Activated CD4-positive, alpha-beta memory T cell treated with anti-CD3 and anti-CD28 coated beads, Interleukin-2, amount 10 ng/mL, durations not matched to agents 7 days and 5 days (primary cell): ENCODE measurements around the gene MAG. TPM values are rescaled to one million over a fixed set of nuclear protein-coding genes. Genes with fewer than 3 reads are reported as not detected.
"Not testable (repeated sequence)": the region's sequence is repeated elsewhere in the genome, so short reads cannot be mapped to it uniquely, and the experiment has no call there.

Experiments used
- CTCF ChIA-PET: fragments of 350-600 bp; sonication (Branson Sonifier 250); formaldehyde crosslinking; loops from one replicate; lab custom pipeline; 2021; ENCODE audit warnings: antibody characterized with exemption, inconsistent platforms; lab: Charles Lee
- POLR2A ChIA-PET: fragments of 350-600 bp; sonication (Branson Sonifier 250); formaldehyde crosslinking; loops from one replicate; lab custom pipeline; 2021; ENCODE audit warnings: antibody characterized with exemption; lab: Charles Lee
- DNase-seq: peaks from one replicate; pipeline ENCODE4 v3.0.0-alpha.2; 2020
- H3K27ac Mint-ChIP-seq: one replicate; pipeline ENCODE4 v1.8.0; 2021; ENCODE audit warnings: mild to moderate bottlenecking, mixed read lengths
- H3K27me3 Mint-ChIP-seq: one replicate; pipeline ENCODE4 v1.8.0; 2021; ENCODE audit warnings: mixed read lengths
- H3K36me3 Mint-ChIP-seq: one replicate; pipeline ENCODE4 v1.8.0; 2021; ENCODE audit warnings: low read depth, mixed read lengths
- H3K4me1 Mint-ChIP-seq: one replicate; pipeline ENCODE4 v1.8.0; 2021; ENCODE audit warnings: mixed read lengths
- H3K4me3 Mint-ChIP-seq: one replicate; pipeline ENCODE4 v1.8.0; 2021; ENCODE audit warnings: mild to moderate bottlenecking, mixed read lengths
- H3K9me3 Mint-ChIP-seq: one replicate; pipeline ENCODE4 v1.8.0; 2021; ENCODE audit warnings: mixed read lengths
- total RNA-seq, 2 experiments: library from RNA; stranded (reverse); gene quantifications; one replicate each; pipeline ENCODE4 v1.2.3, GENCODE V29; 2021

MAG gene
- total RNA-seq, 2 experiments from 2014 or later: not detected

- no peak overlapping the region for H3K27ac Mint-ChIP-seq
- H3K4me1 Mint-ChIP-seq: peaks cover 26% of the 10 kb centered on the region
Observed at GRCh38 chr19:35351411-35352176, 59.6 kb downstream of the MAG start.

GRCh38 chr19:35352177-35352447 lies 60.2 kb downstream of the MAG start:
- ChIA-PET POLR2A (interaction anchor here (1.3 to 2.8 kb wide), 2 partner anchors 79 to 111 kb away, joined by 4 to 12 read pairs; no protein-coding TSS in a partner anchor), CTCF (interaction anchor here (0.7 to 4.4 kb wide), 9 partner anchors 12 to 198 kb away, joined by 3 to 78 read pairs (median 12); partner anchors contain the start of gene FXYD5)
- no peak for DNase-seq
- Mint-ChIP-seq H3K9me3 (no peaks in the 10 kb centered on the region), H3K4me3 (no peak overlapping the region), H3K4me1 (peaks cover 20% of the 10 kb centered on the region), H3K36me3 (no peaks in the 10 kb centered on the region), H3K27me3 (peaks cover 25% of the 10 kb centered on the region), H3K27ac (no peak overlapping the region)

More at GRCh38 chr19:35351411-35352176, 59.6 kb downstream of the MAG start:
- H3K27me3 Mint-ChIP-seq: peaks cover 30% of the 10 kb centered on the region
- ChIA-PET POLR2A (no interaction called here), CTCF (interaction anchor here (2.5 to 4.4 kb wide), 3 partner anchors 112 to 117 kb away, joined by 13 to 78 read pairs (median 23); no protein-coding TSS in a partner anchor)
- no peaks in the 10 kb centered on the region for H3K36me3 Mint-ChIP-seq
- DNase-seq: no peak
- no peak overlapping the region for H3K4me3 Mint-ChIP-seq
- no peaks in the 10 kb centered on the region for H3K9me3 Mint-ChIP-seq

GRCh38 chr19:35352448-35353304 lies 60.7 kb downstream of the MAG start:
- Mint-ChIP-seq H3K36me3 (no peaks in the 10 kb centered on the region), H3K27ac (no peak overlapping the region), H3K4me3 (no peak overlapping the region), H3K9me3 (no peaks in the 10 kb centered on the region), H3K4me1 (peaks cover 16% of the 10 kb centered on the region), H3K27me3 (peaks cover 20% of the 10 kb centered on the region)
- ChIA-PET CTCF (interaction anchor here (0.7 to 4.4 kb wide), 23 partner anchors 10 to 306 kb away, joined by 3 to 78 read pairs (median 4); partner anchors contain the start of gene FXYD5), POLR2A (interaction anchor here (0.8 to 2.8 kb wide), 5 partner anchors 78 to 142 kb away, joined by 3 to 12 read pairs (median 4); no protein-coding TSS in a partner anchor)
- peak; percentile 76 for DNase-seq

GRCh38 chr19:35353635-35354034 lies 61.7 kb downstream of the MAG start:
- H3K4me1 Mint-ChIP-seq: peaks cover 18% of the 10 kb centered on the region
- DNase-seq: no peak
- no peak overlapping the region for H3K4me3 Mint-ChIP-seq
- H3K36me3 Mint-ChIP-seq: no peaks in the 10 kb centered on the region
- ChIA-PET POLR2A (interaction anchor here (1.2 to 2.8 kb wide), 4 partner anchors 77 to 141 kb away, joined by 3 to 12 read pairs (median 4); no protein-coding TSS in a partner anchor), CTCF (interaction anchor here (0.7 to 4.4 kb wide), 22 partner anchors 9 to 307 kb away, joined by 3 to 78 read pairs (median 4); partner anchors contain the start of gene FXYD5)
- no peaks in the 10 kb centered on the region for H3K9me3 Mint-ChIP-seq
- no peak overlapping the region for H3K27ac Mint-ChIP-seq
- H3K27me3 Mint-ChIP-seq: peaks cover 16% of the 10 kb centered on the region

GRCh38 chr19:35354898-35355297 lies 62.9 kb downstream of the MAG start:
- ChIA-PET CTCF (interaction anchor here (1.4 to 4.4 kb wide), 4 partner anchors 22 to 140 kb away, joined by 3 to 78 read pairs (median 15); no protein-coding TSS in a partner anchor), POLR2A (interaction anchor here (2.8 kb wide), 1 partner anchor 108 kb away, joined by 12 read pairs; no protein-coding TSS in a partner anchor)
- H3K9me3 Mint-ChIP-seq: no peaks in the 10 kb centered on the region
- H3K36me3 Mint-ChIP-seq: no peaks in the 10 kb centered on the region
- H3K4me3 Mint-ChIP-seq: no peak overlapping the region
- peaks cover 18% of the 10 kb centered on the region for H3K4me1 Mint-ChIP-seq
- peaks cover 7% of the 10 kb centered on the region for H3K27me3 Mint-ChIP-seq
- peak; percentile 23 for DNase-seq
- no peak overlapping the region for H3K27ac Mint-ChIP-seq

- Mint-ChIP-seq H3K4me3 (no peak overlapping the region), H3K4me1 (peaks cover 18% of the 10 kb centered on the region), H3K9me3 (no peaks in the 10 kb centered on the region), H3K27me3 (peaks cover 7% of the 10 kb centered on the region), H3K27ac (no peak overlapping the region), H3K36me3 (no peaks in the 10 kb centered on the region)
- ChIA-PET CTCF (interaction anchor here (1.4 to 4.4 kb wide), 6 partner anchors 23 to 139 kb away, joined by 3 to 78 read pairs (median 10); no protein-coding TSS in a partner anchor), POLR2A (no interaction called here)
- no peak for DNase-seq
Observed at GRCh38 chr19:35355791-35356460, 64.0 kb downstream of the MAG start.

GRCh38 chr19:35357867-35358573 lies 66.1 kb downstream of the MAG start, which contains the start of gene FFAR3:
Gene FFAR3 (plus strand): TSS chr19:35358460. CDS start chr19:35358891, 431 bp downstream.
- H3K4me1 Mint-ChIP-seq: peaks cover 14% of the 10 kb centered on the region
- CTCF ChIA-PET: interaction anchor here (0.8 to 2.8 kb wide), 5 partner anchors 105 to 291 kb away, joined by 3 to 17 read pairs (median 3); no protein-coding TSS in a partner anchor
- H3K9me3 Mint-ChIP-seq: no peaks in the 10 kb centered on the region
- POLR2A ChIA-PET: interaction anchor here (1.0 kb wide), 1 partner anchor 105 kb away, joined by 3 read pairs; no protein-coding TSS in a partner anchor
- DNase-seq: no peak
- peak within 1 kb of the TSS; percentile 20 for H3K4me3 Mint-ChIP-seq
- H3K27ac Mint-ChIP-seq: peak within 1 kb of the TSS; percentile 0
- peaks cover 17% of the 10 kb centered on the region for H3K27me3 Mint-ChIP-seq
- H3K36me3 Mint-ChIP-seq: no peaks in the 10 kb centered on the region

GRCh38 chr19:35358834-35359233 lies 66.9 kb downstream of the MAG start:
- POLR2A ChIA-PET, H3K36me3 Mint-ChIP-seq, H3K4me3 Mint-ChIP-seq, H3K27ac Mint-ChIP-seq, H3K9me3 Mint-ChIP-seq: not testable (repeated sequence)
- Mint-ChIP-seq H3K4me1 (peaks cover 14% of the 10 kb centered on the region), H3K27me3 (peaks cover 14% of the 10 kb centered on the region)
- CTCF ChIA-PET: interaction anchor here (2.8 kb wide), 1 partner anchor 136 kb away, joined by 17 read pairs; no protein-coding TSS in a partner anchor
- DNase-seq: peak; percentile 4

- POLR2A ChIA-PET, H3K36me3 Mint-ChIP-seq, H3K4me3 Mint-ChIP-seq, H3K27ac Mint-ChIP-seq, H3K9me3 Mint-ChIP-seq, DNase-seq, CTCF ChIA-PET: not testable (repeated sequence)
- peaks cover 16% of the 10 kb centered on the region for H3K27me3 Mint-ChIP-seq
- H3K4me1 Mint-ChIP-seq: peaks cover 14% of the 10 kb centered on the region
Observed at GRCh38 chr19:35359395-35359794, 67.4 kb downstream of the MAG start.

- H3K9me3 Mint-ChIP-seq, H3K36me3 Mint-ChIP-seq, H3K27ac Mint-ChIP-seq, CTCF ChIA-PET, DNase-seq, H3K4me3 Mint-ChIP-seq, POLR2A ChIA-PET: not testable (repeated sequence)
- H3K27me3 Mint-ChIP-seq: peaks cover 17% of the 10 kb centered on the region
- H3K4me1 Mint-ChIP-seq: peaks cover 13% of the 10 kb centered on the region
Observed at GRCh38 chr19:35360081-35360480, 68.1 kb downstream of the MAG start.

- peaks cover 19% of the 10 kb centered on the region for H3K27me3 Mint-ChIP-seq
- POLR2A ChIA-PET: no interaction called here
Observed at GRCh38 chr19:35360880-35361420, 69.0 kb downstream of the MAG start.

More at GRCh38 chr19:35360880-35361420, 69.0 kb downstream of the MAG start:
- CTCF ChIA-PET: no interaction called here
- Mint-ChIP-seq H3K9me3 (no peaks in the 10 kb centered on the region), H3K36me3 (no peaks in the 10 kb centered on the region), H3K27ac (no peak overlapping the region), H3K4me1 (peaks cover 12% of the 10 kb centered on the region), H3K4me3 (no peak overlapping the region)
- DNase-seq: no peak
